Measurements from ENCODE around the gene ZBED1.
"Not testable (repeated sequence)": the region's sequence is repeated elsewhere in the genome, so short reads cannot be mapped to it uniquely, and the experiment has no call there.

Gene ZBED1

GRCh38 chrX:2457289-2458133 lies 43.3 kb downstream of the ZBED1 start:
- in situ Hi-C loops (cut with MboI; ENCODE audit: low sequenced_read_pairs), result no loop called here

- in situ Hi-C loops (cut with MboI; ENCODE audit: low sequenced_read_pairs), result not testable (repeated sequence)
These were observed 44.7 kb downstream of the ZBED1 start for GRCh38 chrX:2456091-2456490.

- in situ Hi-C loops (cut with MboI; ENCODE audit: low sequenced_read_pairs), result not testable (repeated sequence)
These were observed 46.2 kb downstream of the ZBED1 start for GRCh38 chrX:2454620-2455019.

GRCh38 chrX:2452799-2453198 lies 48.0 kb downstream of the ZBED1 start:
- in situ Hi-C loops (cut with MboI; ENCODE audit: low sequenced_read_pairs), result no loop called here

- in situ Hi-C loops (cut with MboI; ENCODE audit: low sequenced_read_pairs), result no loop called here
These were observed 48.4 kb downstream of the ZBED1 start for GRCh38 chrX:2452317-2452784.

GRCh38 chrX:2451501-2452316 lies 49.1 kb downstream of the ZBED1 start:
- in situ Hi-C loops (cut with MboI; ENCODE audit: low sequenced_read_pairs), result no loop called here

- in situ Hi-C loops (cut with MboI; ENCODE audit: low sequenced_read_pairs), result no loop called here
These were observed 50.1 kb downstream of the ZBED1 start for GRCh38 chrX:2450681-2451080.

- in situ Hi-C loops (cut with MboI; ENCODE audit: low sequenced_read_pairs), result no loop called here
These were observed 51.5 kb downstream of the ZBED1 start for GRCh38 chrX:2449135-2449886.

GRCh38 chrX:2447484-2447883 lies 53.3 kb downstream of the ZBED1 start:
- in situ Hi-C loops (cut with MboI; ENCODE audit: low sequenced_read_pairs), result no loop called here

GRCh38 chrX:2446815-2447214 lies 54.0 kb downstream of the ZBED1 start:
- in situ Hi-C loops (cut with MboI; ENCODE audit: low sequenced_read_pairs), result no loop called here

- in situ Hi-C loops (cut with MboI; ENCODE audit: low sequenced_read_pairs), result no loop called here
These were observed 54.8 kb downstream of the ZBED1 start for GRCh38 chrX:2445662-2446623.

- in situ Hi-C loops (cut with MboI; ENCODE audit: low sequenced_read_pairs), result no loop called here
These were observed 58.1 kb downstream of the ZBED1 start for GRCh38 chrX:2442694-2443093.

- in situ Hi-C loops (cut with MboI; ENCODE audit: low sequenced_read_pairs), result no loop called here
These were observed 59.3 kb downstream of the ZBED1 start for GRCh38 chrX:2441466-2441865.

- in situ Hi-C loops (cut with MboI; ENCODE audit: low sequenced_read_pairs), result no loop called here
These were observed 61.2 kb downstream of the ZBED1 start for GRCh38 chrX:2439613-2440012.

All from hTERT RPE-1 (cell line).